HepG2 (cell line): Measurements from ENCODE around the gene DCDC2. TPM values are rescaled to one million over a fixed set of nuclear protein-coding genes. Genes with fewer than 3 reads are reported as not detected.
A peak's percentile ranks its signal among the peaks of the same experiment; 100 is the strongest.
"Not testable (repeated sequence)": the region's sequence is repeated elsewhere in the genome, so short reads cannot be mapped to it uniquely, and the experiment has no call there.

Experiments used
- ATAC-seq: fragments of 200-7000 bp; cut with Tn5 transposase; 3 replicates; pipeline ENCODE4 v1.9.1; 2020; ENCODE audit warnings: mild to moderate bottlenecking, moderate library complexity
- BruUV-seq: library from RNA; stranded (reverse); fragments of 400-500 nt; replicated peaks from 2 replicates; lab custom pipeline; 2021; lab: Mats Ljungman, UMichigan
- CTCF ChIA-PET: fragments of 300-600 bp; formaldehyde crosslinking; extraction: SDS; loops from one replicate; lab custom pipeline; 2021; ENCODE audit warnings: low total read pairs, inconsistent platforms, low intra/inter-chr PET ratio; lab: Yijun Ruan, JAX
- POLR2A ChIA-PET: fragments of 350-600 bp; sonication (Branson Sonifier 250); formaldehyde crosslinking; loops from one replicate; lab custom pipeline; 2020; ENCODE audit warnings: antibody characterized with exemption, inconsistent platforms; lab: Yijun Ruan, JAX
- DNase-seq: peaks from one replicate; pipeline ENCODE4 v3.0.0-alpha.2; 2015; ENCODE audit warnings: low spot score
- FAIRE-seq: peaks from 3 replicates; lab custom pipeline; 2011; peaks lifted over from hg19 to GRCh38; lab: Jason Lieb, UNC
- H2AFZ ChIP-seq: one replicate; pipeline ENCODE4 v1.6.1; 2011; ENCODE audit warnings: low read length, inconsistent platforms
- H3K27ac ChIP-seq: fragments of 300-600 bp; 3 replicates; pipeline ENCODE4 v1.8.0; 2011; ENCODE audit warnings: mixed run types, mild to moderate bottlenecking, mixed read lengths, low read length, inconsistent platforms; ENCODE audit not compliant: insufficient read depth; ENCODE audit errors: extremely low read length
- H3K27me3 ChIP-seq, 2 experiments: fragments of 200-600 bp in 1 of 2; 2 replicates in 1 of 2; 3 replicates in 1 of 2; pipeline versions ENCODE4 v1.6.0 to v1.8.0; 2011; ENCODE audit warnings: low read length in 2 of 2, mild to moderate bottlenecking in 2 of 2, moderate library complexity in 2 of 2, inconsistent platforms in 1 of 2; ENCODE audit not compliant: insufficient read depth in 2 of 2, control insufficient read depth in 1 of 2
- H3K36me3 ChIP-seq, 2 experiments: fragments of 200-600 bp in 1 of 2; replicated peaks in 1 of 2; 2 replicates in 1 of 2; 3 replicates in 1 of 2; pipeline versions ENCODE4 v1.5.1 to v1.8.0; 2011; ENCODE audit warnings: low read length in 2 of 2, inconsistent platforms in 1 of 2; ENCODE audit not compliant: insufficient read depth in 2 of 2, control insufficient read depth in 1 of 2
- H3K4me1 ChIP-seq: 2 replicates; pipeline ENCODE4 v1.5.1; 2012; ENCODE audit warnings: low read length, inconsistent platforms; ENCODE audit not compliant: insufficient read depth
- H3K4me2 ChIP-seq: 2 replicates; pipeline ENCODE4 v1.6.0; 2011; ENCODE audit warnings: low read depth, low read length, inconsistent platforms
- H3K4me3 ChIP-seq, 3 experiments: fragments of 200-600 bp in 1 of 3; sonication (generic), shearing (Covaris generic) in 1 of 3; replicated peaks in 1 of 3; 2 replicates each; pipeline ENCODE4 v1.5.1; 2011 to 2016; ENCODE audit warnings: low read length in 3 of 3, inconsistent platforms in 2 of 3, low read depth in 2 of 3, mild to moderate bottlenecking in 2 of 3, control low read depth in 1 of 3, mixed read lengths in 1 of 3; ENCODE audit not compliant: insufficient read depth in 1 of 3
- H3K79me2 ChIP-seq: one replicate; pipeline ENCODE4 v1.6.1; 2011; ENCODE audit warnings: low read length, inconsistent platforms; ENCODE audit not compliant: insufficient read depth
- H3K9ac ChIP-seq: 2 replicates; pipeline ENCODE4 v1.6.0; 2011; ENCODE audit warnings: mild to moderate bottlenecking, low read depth, low read length, inconsistent platforms; ENCODE audit not compliant: insufficient read depth
- H3K9me3 ChIP-seq: 2 replicates; pipeline ENCODE4 v1.5.1; 2012; ENCODE audit warnings: mild to moderate bottlenecking, low read length
- H4K20me1 ChIP-seq: 2 replicates; pipeline ENCODE4 v1.6.0; 2011; ENCODE audit warnings: inconsistent platforms, mild to moderate bottlenecking, low read length, moderate library complexity; ENCODE audit not compliant: insufficient read depth
- CEBPZ ChIP-seq: IDR thresholded peaks from 2 replicates; pipeline ENCODE4 v1.6.1; 2012; ENCODE audit warnings: low read length, improper control_type of control experiment
- ZBTB7B ChIP-seq: sonication (generic); formaldehyde crosslinking; IDR thresholded peaks from 2 replicates; pipeline ENCODE4 v1.4.0; 2020; ENCODE audit warnings: missing genetic modification reagents
- ZNF280D ChIP-seq: sonication (generic); formaldehyde crosslinking; IDR thresholded peaks from 2 replicates; pipeline ENCODE4 v1.5.1; 2020; ENCODE audit warnings: mild to moderate bottlenecking, missing genetic modification reagents
- WGBS: methylation state at CpG from one replicate; pipeline ENCODE4 v1.1.6; 2017; ENCODE audit warnings: low lambda C conversion rate; 5-methylcytosine and 5-hydroxymethylcytosine counted together
- in situ Hi-C: cut with HindIII; loops from 2 replicates; pipeline ENCODE4 v1.10.0; 2017; ENCODE audit warnings: low pct_unique_long_range_greater_than_20kb; ENCODE audit not compliant: extremely low pct_ligation_motif_present
- intact Hi-C: fragments of 100-400 bp; cut with micrococcal nuclease; formaldehyde crosslinking; loops from one replicate; pipeline ENCODE4 v1.10.0; 2022; ENCODE audit not compliant: unreplicated experiment
- polyA plus RNA-seq, 8 experiments: library from polyadenylated mRNA; depleted of rRNA in 3 of 8; stranded (reverse) in 7 of 8; unstranded in 1 of 8; fragments of >200 nt; fragmentation: Illumina TruSeq in 4 of 8; extraction: Trizol in 4 of 8; gene quantifications; 2 replicates each; pipeline versions ENCODE4 v1.2.1 to v1.2.3, GENCODE V29; 2011 to 2016; ENCODE audit warnings: low read depth in 4 of 8, missing spikeins in 1 of 8, mixed read lengths in 1 of 8; ENCODE audit not compliant: insufficient read depth in 1 of 8
- total RNA-seq, 5 experiments: library from RNA; depleted of rRNA; stranded (reverse); fragments of >200 nt; fragmentation: Illumina TruSeq; extraction: Trizol; gene quantifications; 2 replicates each; pipeline ENCODE4 v1.2.3, GENCODE V29; 2016; ENCODE audit warnings: low read depth in 1 of 5

DCDC2 gene
- total and polyA plus RNA-seq, 2 of the 13 experiments (the other 11 are each of a cell fraction or from before 2014, with no cell fraction given): 9.0 to 36.2 TPM

DNA sequence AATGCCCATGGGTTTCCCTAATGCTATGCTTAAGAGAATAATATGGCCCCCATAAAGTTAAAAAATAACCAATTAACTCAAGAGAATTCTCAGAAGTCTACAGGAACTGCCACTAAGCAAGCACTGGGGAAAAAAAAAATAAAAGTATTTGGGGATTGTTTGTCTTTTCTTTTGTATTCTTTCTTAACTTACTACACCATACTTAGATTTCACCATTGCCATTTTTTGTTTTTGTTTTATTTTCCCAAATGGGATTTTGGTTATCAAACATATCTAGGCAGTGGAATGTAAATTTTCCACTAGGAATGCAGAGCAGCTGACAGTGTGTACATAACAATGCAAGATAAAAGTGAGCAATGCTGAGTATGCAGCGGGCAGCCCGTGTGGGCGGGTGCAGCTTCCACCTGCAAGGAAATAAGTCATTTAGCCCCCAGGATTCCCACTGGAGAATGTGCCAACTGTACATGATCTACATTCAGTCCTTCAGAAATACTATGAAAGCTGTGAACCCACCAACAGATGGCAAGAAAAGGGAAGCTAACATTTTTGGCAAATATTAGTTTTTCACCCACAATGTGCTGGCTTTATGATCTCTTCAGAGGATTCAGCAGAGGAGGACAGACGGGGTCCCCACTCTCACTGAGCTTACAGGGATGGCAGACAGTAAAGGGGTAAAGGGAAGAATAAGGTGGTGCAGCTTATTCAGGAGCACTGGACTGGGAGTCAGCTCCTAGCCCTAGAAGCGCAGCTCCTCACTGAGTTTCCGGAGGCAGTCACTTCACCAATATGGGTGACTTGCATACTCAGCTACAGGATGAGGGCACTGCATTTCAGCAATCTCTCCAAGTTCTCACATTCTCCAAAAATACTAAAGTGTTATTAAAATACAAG lies 44.4 kb downstream of the DCDC2 start (continued):
- TF ChIP-seq CEBPZ (no peak), ZBTB7B (CRISPR knock-in tag) (peak; percentile 97)

DNA sequence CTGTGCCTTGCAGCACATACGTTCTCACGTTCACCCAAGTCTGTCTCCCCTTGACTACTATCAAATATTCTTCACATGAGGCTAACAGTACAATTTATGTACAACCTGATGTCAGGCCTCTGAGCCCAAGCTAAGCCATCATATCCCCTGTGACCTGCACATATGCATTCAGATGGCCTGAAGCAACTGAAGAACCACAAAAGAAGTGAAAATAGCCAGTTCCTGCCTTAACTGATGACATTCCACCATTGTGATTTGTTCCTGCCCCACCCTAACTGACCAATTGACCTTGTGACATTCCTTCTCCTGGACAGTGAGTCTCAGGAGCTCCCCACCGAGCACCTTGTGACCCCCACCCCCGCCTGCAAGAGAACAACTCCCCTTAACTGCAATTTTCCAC lies 46.1 kb downstream of the DCDC2 start:
- H4K20me1 ChIP-seq, H3K36me3 ChIP-seq, POLR2A ChIA-PET, DNase-seq, H3K4me2 ChIP-seq, H2AFZ ChIP-seq, H3K9ac ChIP-seq, in situ Hi-C loops, H3K4me3 ChIP-seq, CTCF ChIA-PET, H3K27ac ChIP-seq, FAIRE-seq, ATAC-seq, BruUV-seq, H3K27me3 ChIP-seq: not testable (repeated sequence)
- Histone ChIP-seq H3K9me3 (peaks cover 11% of the 10 kb centered on the region; the same call in 1 of the 2 replicates), H3K79me2 (peaks cover 84% of the 10 kb centered on the region), H3K4me1 (peaks cover 78% of the 10 kb centered on the region)
- intact Hi-C loops: loop anchor here (2.0 kb wide), 1 partner anchor 19 kb away; no protein-coding TSS in a partner anchor
- TF ChIP-seq ZNF280D (CRISPR knock-in tag): 0 out of 2 replicates have a peak, but pooled peaks have one; percentile 25
- WGBS: 98% methylated on average over 4 of the region's 4 CpGs
